ENCODE results near the gene PARP4. TPM values are rescaled to one million over a fixed set of nuclear protein-coding genes. Genes with fewer than 3 reads are reported as not detected.
"Not testable (repeated sequence)": the region's sequence is repeated elsewhere in the genome, so short reads cannot be mapped to it uniquely, and the experiment has no call there.

The PARP4 gene
- total RNA-seq, 1 donor from 2014 or later: 42.3 TPM

GRCh38 chr13:24506283-24506682, 6.3 kb downstream of the PARP4 start:
- DNase-seq (ENCODE audit: low spot score): not testable (repeated sequence)

GRCh38 chr13:24505756-24506155, 6.8 kb downstream of the PARP4 start:
- no peak for DNase-seq (ENCODE audit: low spot score)

- no peak for DNase-seq (ENCODE audit: low spot score)
These were observed 7.3 kb downstream of the PARP4 start for GRCh38 chr13:24505256-24505655.

DNA sequence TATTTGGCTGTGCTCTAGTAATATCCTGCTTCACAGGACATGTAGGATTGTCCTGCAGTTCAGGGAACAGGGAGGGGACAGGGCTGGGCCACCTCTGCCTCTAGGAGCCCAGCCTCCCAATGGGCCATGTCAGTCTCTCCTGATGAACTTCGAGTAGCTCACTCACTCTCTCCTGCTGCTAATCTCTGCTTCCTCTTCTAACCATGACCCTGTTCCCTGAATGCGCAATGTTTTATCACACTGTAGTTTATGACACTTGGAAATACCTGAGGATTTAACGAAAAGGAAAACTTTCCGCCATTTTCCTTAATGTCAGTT, 9.2 kb downstream of the PARP4 start:
- DNase-seq (ENCODE audit: low spot score): no peak

- no peak for DNase-seq (ENCODE audit: low spot score)
These were observed 9.8 kb downstream of the PARP4 start for GRCh38 chr13:24502533-24503378.

DNA sequence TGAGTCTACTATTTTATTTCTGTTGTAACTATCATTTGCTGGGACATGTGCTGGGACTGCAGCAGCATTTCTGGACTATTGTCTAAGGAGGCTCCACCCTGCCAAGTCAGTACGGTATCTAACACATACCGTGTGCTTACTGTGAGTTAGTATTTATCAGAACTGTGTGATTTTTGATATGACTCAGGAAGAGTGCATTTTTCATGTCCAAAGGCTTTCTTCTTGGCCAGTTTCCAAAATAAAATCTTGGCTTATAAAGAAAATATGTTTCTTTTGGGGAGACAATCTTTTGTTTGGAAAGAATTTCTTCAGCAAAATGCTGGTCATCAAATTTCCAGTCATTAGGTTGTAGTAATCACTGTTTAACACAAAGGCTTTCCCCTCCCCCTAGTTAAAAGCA, 11.6 kb downstream of the PARP4 start:
- no peak for DNase-seq (ENCODE audit: low spot score)

DNA sequence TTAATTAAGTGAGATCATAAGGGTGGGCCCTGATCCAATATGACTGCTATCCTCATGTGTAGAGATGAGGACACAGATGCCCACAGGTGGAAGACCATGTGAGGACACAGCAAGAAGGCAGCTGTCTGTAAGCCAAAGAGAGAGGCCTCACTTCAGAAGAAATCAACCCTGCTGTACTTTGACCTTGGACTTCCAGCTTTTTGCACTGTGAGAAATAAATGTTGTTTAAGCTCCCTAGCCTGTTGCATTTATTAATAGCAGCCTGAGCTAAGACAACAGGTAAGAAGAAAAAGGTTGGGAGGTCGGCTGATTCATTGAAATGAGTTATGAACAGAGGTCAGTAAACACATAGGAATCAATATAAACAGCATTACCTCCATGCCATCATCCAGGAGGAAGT, 14.8 kb downstream of the PARP4 start:
- no peak for DNase-seq (ENCODE audit: low spot score)

DNA sequence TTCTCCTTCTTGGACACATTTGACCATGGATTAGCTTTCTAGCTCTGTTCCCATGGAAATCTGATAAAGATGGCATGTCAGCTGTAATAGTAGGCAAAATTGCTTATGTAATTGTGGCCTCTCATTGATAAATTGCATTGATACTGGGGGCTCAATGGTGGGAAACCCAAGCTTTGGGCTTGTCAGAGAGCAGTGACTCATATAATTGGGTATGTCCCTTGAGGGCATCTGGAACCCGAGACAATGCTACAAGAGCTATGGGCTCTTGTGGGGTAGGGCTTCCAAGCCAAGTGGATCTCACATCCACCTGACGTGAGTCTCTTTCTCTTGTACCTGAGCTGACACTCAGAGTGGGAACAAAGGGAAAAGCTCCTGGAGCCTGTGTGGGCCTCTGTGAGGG, 16.3 kb downstream of the PARP4 start:
- not testable (repeated sequence) for DNase-seq (ENCODE audit: low spot score)

DNA sequence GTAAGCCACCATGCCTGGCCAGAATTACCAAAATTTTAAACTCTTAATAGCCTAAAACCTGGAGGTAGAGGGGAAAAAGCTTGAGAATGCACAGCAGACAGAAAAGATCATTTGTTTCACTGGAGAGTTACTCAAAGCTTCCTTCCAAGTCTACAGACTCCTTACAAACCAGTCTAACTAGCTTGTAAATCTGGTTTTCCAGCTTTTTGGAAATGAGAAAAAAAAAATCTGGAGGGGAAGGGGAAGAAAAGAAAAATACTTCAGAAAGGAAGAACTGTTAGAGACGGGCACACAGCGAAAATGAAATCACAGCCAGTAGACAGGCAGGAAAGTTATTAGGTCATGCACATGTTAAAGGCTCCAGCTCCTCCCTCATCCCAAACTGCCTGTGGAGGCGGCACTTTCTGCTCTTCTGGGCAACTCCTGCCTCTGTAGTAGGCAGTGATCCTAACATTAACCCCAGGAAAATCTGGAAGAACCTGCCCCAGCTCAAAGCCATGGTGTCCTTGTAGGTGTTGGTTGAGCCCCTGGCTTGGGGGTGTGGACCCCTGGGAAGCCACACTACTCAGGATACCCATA, 17.3 kb downstream of the PARP4 start:
- DNase-seq (ENCODE audit: low spot score): no peak

GRCh38 chr13:24493356-24493755, 19.2 kb downstream of the PARP4 start:
- no peak for DNase-seq (ENCODE audit: low spot score)

GRCh38 chr13:24491845-24492244, 20.7 kb downstream of the PARP4 start:
- no peak for DNase-seq (ENCODE audit: low spot score)

DNA sequence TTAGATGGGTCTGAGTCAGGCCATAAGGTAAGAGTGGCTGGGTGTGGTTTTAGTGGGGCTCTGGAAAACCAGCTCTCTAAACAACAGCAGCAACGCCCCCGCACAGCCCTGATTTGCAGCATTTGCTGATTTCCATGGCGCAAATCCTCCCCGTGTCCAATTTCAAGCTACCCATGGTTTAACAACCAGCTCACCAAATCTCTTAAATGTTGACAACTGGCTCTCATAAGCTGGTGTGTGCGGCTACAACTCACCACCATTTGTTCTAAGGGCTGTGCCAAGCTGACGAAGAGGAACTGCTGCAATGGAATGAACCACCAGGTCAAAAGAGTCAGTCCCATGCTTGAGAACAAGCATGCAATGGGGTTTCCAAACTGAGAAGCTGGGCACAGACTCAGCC, 22.9 kb downstream of the PARP4 start:
- no peak for DNase-seq (ENCODE audit: low spot score)

GRCh38 chr13:24488092-24488491, 24.5 kb downstream of the PARP4 start:
- not testable (repeated sequence) for DNase-seq (ENCODE audit: low spot score)

DNA sequence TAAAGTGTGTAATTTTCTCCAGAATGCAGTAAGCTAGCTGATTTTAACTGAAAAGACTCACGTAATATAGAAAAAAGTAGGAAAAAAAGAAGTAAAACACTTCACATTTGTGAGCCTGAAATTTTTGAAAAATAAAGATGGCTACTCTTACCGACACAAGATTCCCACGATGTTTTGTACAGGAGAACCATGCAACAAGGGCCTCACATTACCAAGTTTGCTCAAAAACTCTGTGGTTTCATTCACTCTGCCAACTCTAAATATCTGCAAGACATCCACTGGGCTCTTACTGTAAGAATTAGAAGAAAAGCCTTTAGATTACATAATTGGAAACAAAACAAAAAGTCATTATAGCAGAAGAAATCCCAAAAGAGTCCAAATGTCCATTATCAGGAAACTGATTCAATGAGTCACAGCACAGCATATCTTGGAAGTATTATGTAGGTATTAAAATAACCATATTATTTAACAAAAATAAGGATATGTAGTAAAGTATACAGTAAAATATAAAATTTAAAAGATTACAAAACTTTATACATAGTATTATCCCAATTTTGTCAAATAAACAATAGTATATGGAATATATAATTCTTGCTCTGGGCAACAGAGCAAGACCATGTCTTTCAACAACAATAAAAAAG, 26.4 kb downstream of the PARP4 start:
- not testable (repeated sequence) for DNase-seq (ENCODE audit: low spot score)

GRCh38 chr13:24473686-24474085, 38.9 kb downstream of the PARP4 start:
- DNase-seq (ENCODE audit: low spot score): no peak

- not testable (repeated sequence) for DNase-seq (ENCODE audit: low spot score)
These were observed 40.4 kb downstream of the PARP4 start for GRCh38 chr13:24472129-24472528.

- no peak for DNase-seq (ENCODE audit: low spot score)
These were observed 49.5 kb downstream of the PARP4 start for GRCh38 chr13:24463078-24463477.

DNA sequence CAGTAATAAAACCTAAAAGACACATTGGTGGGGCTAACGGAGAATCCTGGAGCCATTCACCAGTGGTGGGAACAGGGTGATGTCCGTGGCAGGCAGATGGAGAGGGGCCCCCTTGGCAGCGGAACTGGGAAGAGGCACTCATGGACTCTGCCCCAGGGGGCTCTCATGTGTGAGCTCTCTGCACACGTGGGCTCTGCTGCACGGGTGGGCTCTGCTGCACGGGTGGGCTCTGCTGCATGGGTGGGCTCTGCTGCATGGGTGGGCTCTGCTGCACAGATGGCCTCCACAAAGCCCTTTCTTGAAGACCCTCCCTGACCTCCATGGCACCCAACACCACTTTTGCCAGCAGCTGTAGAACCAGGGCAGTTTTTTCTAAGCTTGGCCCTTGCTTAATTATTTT, 52.3 kb downstream of the PARP4 start:
- DNase-seq (ENCODE audit: low spot score): no peak

DNA sequence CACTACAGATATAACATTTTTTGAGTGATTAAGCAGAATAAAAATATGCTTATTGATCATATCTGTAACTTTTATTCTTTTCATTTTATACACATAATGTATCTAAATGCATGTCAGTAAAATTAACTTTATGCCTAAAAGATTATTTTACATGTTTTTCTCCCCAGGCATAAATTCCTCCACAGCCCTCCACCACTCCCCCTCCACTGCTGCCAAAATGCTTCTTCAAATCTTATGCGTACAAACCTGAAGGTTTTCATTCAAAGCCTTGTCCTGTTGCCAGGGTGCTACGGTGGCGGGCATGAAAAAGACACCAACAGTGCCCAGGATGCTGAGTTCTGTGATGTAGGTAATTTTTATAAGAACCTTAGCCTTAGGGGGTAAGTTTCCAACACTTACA, 52.9 kb downstream of the PARP4 start:
- no peak for DNase-seq (ENCODE audit: low spot score)

- DNase-seq (ENCODE audit: low spot score): no peak
These were observed 53.3 kb downstream of the PARP4 start for GRCh38 chr13:24459234-24459633.

DNA sequence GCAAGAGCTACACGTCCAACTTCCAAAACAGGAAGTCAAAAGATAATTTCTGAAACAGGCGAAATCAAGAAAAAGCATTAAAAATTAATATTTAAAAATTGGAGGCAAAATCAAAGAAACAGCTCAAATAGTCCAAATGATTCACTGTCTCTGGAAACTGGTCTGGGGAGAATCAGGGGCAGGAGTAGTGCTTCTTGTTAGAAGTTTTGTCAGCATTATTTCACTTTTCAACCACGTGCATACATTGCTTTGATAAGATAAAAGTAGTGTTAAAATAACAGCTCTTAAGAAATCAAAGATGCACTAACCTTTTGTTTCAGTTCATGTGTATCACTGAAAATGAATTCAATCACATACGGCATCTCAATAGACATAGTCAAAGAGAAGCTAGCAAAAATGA, 53.8 kb downstream of the PARP4 start:
- DNase-seq (ENCODE audit: low spot score): no peak

GRCh38 chr13:24456396-24456795, 56.2 kb downstream of the PARP4 start:
- DNase-seq (ENCODE audit: low spot score): no peak

- DNase-seq (ENCODE audit: low spot score): no peak
These were observed 58.5 kb downstream of the PARP4 start for GRCh38 chr13:24454056-24454455.
